H9 (cell line): ENCODE data around the gene OPRD1. TPM values are rescaled to one million over a fixed set of nuclear protein-coding genes. Genes with fewer than 3 reads are reported as not detected.

Experiments
- DNase-seq: peaks from one replicate; pipeline ENCODE4 v3.0.0-alpha.2; 2017
- H2AFZ ChIP-seq: one replicate; pipeline ENCODE4 v1.6.1; 2013; ENCODE audit warnings: mild to moderate bottlenecking, low read length, control low read depth, moderate library complexity
- H2AK5ac ChIP-seq: 2 replicates; pipeline ENCODE4 v1.6.1; 2013; ENCODE audit warnings: low read length, control low read depth, mixed read lengths; ENCODE audit not compliant: insufficient read length
- H2BK120ac ChIP-seq: one replicate; pipeline ENCODE4 v1.6.1; 2013; ENCODE audit warnings: low read depth, mild to moderate bottlenecking, low read length, control low read depth, inconsistent platforms; ENCODE audit not compliant: poor library complexity, severe bottlenecking
- H2BK12ac ChIP-seq: 2 replicates; pipeline ENCODE4 v1.6.1; 2013; ENCODE audit warnings: low read length, control low read depth, mixed read lengths, low read depth; ENCODE audit not compliant: insufficient read length
- H2BK15ac ChIP-seq: 2 replicates; pipeline ENCODE4 v1.6.1; 2013; ENCODE audit warnings: low read depth, low read length, control low read depth
- H2BK20ac ChIP-seq: one replicate; pipeline ENCODE4 v1.6.1; 2013; ENCODE audit warnings: low read depth, mild to moderate bottlenecking, low read length, control low read depth, inconsistent platforms; ENCODE audit not compliant: poor library complexity, severe bottlenecking
- H2BK5ac ChIP-seq: 2 replicates; pipeline ENCODE4 v1.6.1; 2013; ENCODE audit warnings: low read length, control low read depth, mixed read lengths; ENCODE audit not compliant: insufficient read length
- H3K14ac ChIP-seq: 2 replicates; pipeline ENCODE4 v1.6.1; 2013; ENCODE audit warnings: low read length, control low read depth; ENCODE audit not compliant: insufficient read depth
- H3K18ac ChIP-seq: 2 replicates; pipeline ENCODE4 v1.6.1; 2013; ENCODE audit warnings: low read depth, mild to moderate bottlenecking, mixed read lengths, low read length, control low read depth; ENCODE audit not compliant: insufficient read length
- H3K23ac ChIP-seq: 2 replicates; pipeline ENCODE4 v1.6.1; 2013; ENCODE audit warnings: low read length, control low read depth, mixed read lengths, low read depth; ENCODE audit not compliant: insufficient read length
- H3K23me2 ChIP-seq: 2 replicates; pipeline ENCODE4 v1.6.1; 2013; ENCODE audit warnings: low read depth, mild to moderate bottlenecking, mixed read lengths, low read length, control low read depth; ENCODE audit not compliant: insufficient read length, poor library complexity, severe bottlenecking
- H3K27ac ChIP-seq: 2 replicates; pipeline ENCODE4 v1.5.1; 2013; ENCODE audit warnings: low read length, control low read depth, mixed read lengths, low read depth; ENCODE audit not compliant: insufficient read length
- H3K27me3 ChIP-seq: 2 replicates; pipeline ENCODE4 v1.6.1; 2013; ENCODE audit warnings: low read length, control low read depth, inconsistent platforms; ENCODE audit not compliant: insufficient read depth
- H3K4ac ChIP-seq: 2 replicates; pipeline ENCODE4 v1.6.1; 2013; ENCODE audit warnings: low read depth, mild to moderate bottlenecking, control low read depth, inconsistent platforms, low read length, moderate library complexity
- H3K4me1 ChIP-seq: 2 replicates; pipeline ENCODE4 v1.6.1; 2013; ENCODE audit warnings: low read length, control low read depth, inconsistent platforms; ENCODE audit not compliant: insufficient read depth
- H3K4me2 ChIP-seq: 2 replicates; pipeline ENCODE4 v1.6.1; 2013; ENCODE audit warnings: low read length, control low read depth, mixed read lengths; ENCODE audit not compliant: insufficient read length, insufficient read depth
- H3K56ac ChIP-seq: 2 replicates; pipeline ENCODE4 v1.6.1; 2013; ENCODE audit warnings: low read depth, mild to moderate bottlenecking, mixed read lengths, low read length, control low read depth; ENCODE audit not compliant: insufficient read length
- H3K79me1 ChIP-seq: 2 replicates; pipeline ENCODE4 v1.6.1; 2013; ENCODE audit warnings: low read depth, mild to moderate bottlenecking, moderate library complexity, low read length, control low read depth, inconsistent platforms; ENCODE audit not compliant: insufficient read depth, poor library complexity, severe bottlenecking
- H3K79me2 ChIP-seq: 2 replicates; pipeline ENCODE4 v1.6.1; 2013; ENCODE audit warnings: low read length, control low read depth, inconsistent platforms; ENCODE audit not compliant: insufficient read depth
- H3K9ac ChIP-seq: 2 replicates; pipeline ENCODE4 v1.6.1; 2013; ENCODE audit warnings: low read length, control low read depth, mixed read lengths; ENCODE audit not compliant: insufficient read length; ENCODE audit errors: extremely low read depth
- H3K9me3 ChIP-seq: one replicate; pipeline ENCODE4 v1.6.1; 2013; ENCODE audit warnings: low read depth, low read length, inconsistent platforms; ENCODE audit not compliant: control insufficient read depth
- H3T11ph ChIP-seq: one replicate; pipeline ENCODE4 v1.6.1; 2013; ENCODE audit warnings: mild to moderate bottlenecking, low read length, control low read depth, inconsistent platforms
- H4K20me1 ChIP-seq: one replicate; pipeline ENCODE4 v1.6.1; 2013; ENCODE audit not compliant: control insufficient read depth, insufficient read length, insufficient read depth
- H4K5ac ChIP-seq: 2 replicates; pipeline ENCODE4 v1.6.1; 2013; ENCODE audit warnings: low read depth, mild to moderate bottlenecking, mixed read lengths, low read length, control low read depth; ENCODE audit not compliant: insufficient read length
- H4K8ac ChIP-seq: replicated peaks from 2 replicates; pipeline ENCODE4 v1.6.1; 2013; ENCODE audit warnings: low read length, control low read depth, mixed read lengths, low read depth; ENCODE audit not compliant: insufficient read length
- H4K91ac ChIP-seq: 2 replicates; pipeline ENCODE4 v1.6.1; 2013; ENCODE audit warnings: low read depth, mild to moderate bottlenecking, moderate library complexity, mixed read lengths, low read length, control low read depth; ENCODE audit not compliant: insufficient read length
- H3K27ac Mint-ChIP-seq, 3 experiments: 2 replicates in 2 of 3; 3 replicates in 1 of 3; pipeline ENCODE4 v1.8.0; 2020 to 2021; ENCODE audit warnings: mixed read lengths in 3 of 3, mild to moderate bottlenecking in 1 of 3, moderate library complexity in 1 of 3
- H3K27me3 Mint-ChIP-seq: 2 replicates; pipeline ENCODE4 v1.8.0; 2021; ENCODE audit warnings: low read depth, mild to moderate bottlenecking, moderate library complexity, mixed read lengths
- H3K36me3 Mint-ChIP-seq, 3 experiments: 2 replicates in 2 of 3; 3 replicates in 1 of 3; pipeline ENCODE4 v1.8.0; 2020 to 2021; ENCODE audit warnings: low read depth in 3 of 3, mixed read lengths in 3 of 3; ENCODE audit not compliant: insufficient read depth in 1 of 3
- H3K4me1 Mint-ChIP-seq, 2 experiments: 2 replicates each; pipeline ENCODE4 v1.8.0; 2020; ENCODE audit warnings: mixed read lengths in 2 of 2
- H3K4me3 Mint-ChIP-seq, 2 experiments: 2 replicates in 1 of 2; 3 replicates in 1 of 2; pipeline ENCODE4 v1.8.0; 2020 to 2021; ENCODE audit warnings: mild to moderate bottlenecking in 2 of 2, mixed read lengths in 2 of 2, moderate library complexity in 1 of 2
- H3K9me3 Mint-ChIP-seq, 2 experiments: 2 replicates in 1 of 2; 3 replicates in 1 of 2; pipeline ENCODE4 v1.8.0; 2020; ENCODE audit warnings: mild to moderate bottlenecking in 2 of 2, mixed read lengths in 2 of 2, moderate library complexity in 1 of 2
- WGBS: extraction: QIAGEN DNeasy Blood & Tissue Kit; methylation state at CpG from one replicate; pipeline ENCODE4 v1.1.7; 2013; ENCODE audit warnings: missing lambda C conversion rate, low lambda C conversion rate, mixed read lengths; ENCODE audit not compliant: insufficient read length; ENCODE audit errors: extremely low coverage; 5-methylcytosine and 5-hydroxymethylcytosine counted together
- total RNA-seq: library from RNA; stranded (reverse); gene quantifications from 2 replicates; pipeline ENCODE4 v1.2.1, GENCODE V29; 2021
- TF ChIP-seq, protein P1 (sequence below): fragments of 200-600 bp; sonication (generic); conservative IDR thresholded peaks from 3 replicates; pipeline ENCODE4 v1.8.0; 2021; ENCODE audit warnings: antibody characterized with exemption, mild to moderate bottlenecking

OPRD1 gene
- total RNA-seq, 1 experiment from 2014 or later: 1.8 TPM

DNA sequence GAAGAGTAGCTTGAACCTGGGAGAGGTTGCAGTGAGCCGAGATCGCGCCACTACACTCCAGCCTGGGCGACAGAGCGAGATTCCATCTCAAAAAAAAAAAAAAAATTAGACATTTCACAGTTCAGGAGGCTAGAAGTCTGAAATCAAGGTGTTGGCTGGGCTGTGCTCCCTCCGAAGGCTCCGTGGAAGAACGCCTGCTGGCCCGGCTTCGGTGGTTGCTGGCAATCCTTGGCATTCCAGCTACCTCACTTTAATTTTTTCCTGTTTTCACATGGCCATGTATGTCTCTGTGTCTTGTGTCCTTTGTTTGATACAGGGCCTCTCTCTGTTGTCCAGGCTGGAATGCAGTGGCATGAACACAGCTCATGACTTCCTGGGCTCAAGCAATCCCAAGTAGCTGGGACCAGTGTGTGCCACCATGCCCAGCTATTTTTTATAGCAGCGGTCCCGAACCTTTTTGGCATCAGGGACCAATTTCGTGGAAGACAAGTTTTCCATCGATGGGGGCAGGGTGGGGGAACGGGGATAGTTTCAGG lies 24.5 kb downstream of the OPRD1 start:
- Mint-ChIP-seq H3K9me3 (peaks cover 0 to 3% of the 10 kb centered on the region in 2 experiments; a peak in 1 of 5 replicates), H3K27me3 (no peaks in the 10 kb centered on the region), H3K4me1 (peaks cover 0 to 2% of the 10 kb centered on the region in 2 experiments; a peak in 2 of 4 replicates), H3K4me3 (no peak overlapping the region), H3K27ac (no peak overlapping the region), H3K36me3 (no peaks in the 10 kb centered on the region; a peak in 1 of 7 replicates)
- Histone ChIP-seq H3K23ac (no peak overlapping the region), H4K5ac (no peak overlapping the region), H3K18ac (no peak overlapping the region), H3K27ac (no peak overlapping the region), H2BK12ac (no peak overlapping the region), H2BK120ac (no peak overlapping the region), H3K4ac (no peak overlapping the region), H2BK20ac (no peak overlapping the region), H3K79me1 (no peaks in the 10 kb centered on the region), H3K14ac (no peak overlapping the region), H2BK15ac (no peak overlapping the region), H2BK5ac (no peak overlapping the region), H2AK5ac (no peak overlapping the region), H3K23me2 (no peaks in the 10 kb centered on the region), H3K56ac (no peak overlapping the region), H4K91ac (no peak overlapping the region), H3K4me1 (no peaks in the 10 kb centered on the region), H4K20me1 (no peaks in the 10 kb centered on the region), H3K27me3 (no peaks in the 10 kb centered on the region), H3K9me3 (no peaks in the 10 kb centered on the region), H3K79me2 (no peaks in the 10 kb centered on the region), H3K9ac (no peak overlapping the region), H2AFZ (no peak overlapping the region), H3K4me2 (no peak overlapping the region), H4K8ac (no peak overlapping the region), H3T11ph (no peak overlapping the region)
- WGBS: no CpG with 5 or more reads among the region's 15 CpGs
- DNase-seq: no peak
- TF ChIP-seq, protein P1, sequence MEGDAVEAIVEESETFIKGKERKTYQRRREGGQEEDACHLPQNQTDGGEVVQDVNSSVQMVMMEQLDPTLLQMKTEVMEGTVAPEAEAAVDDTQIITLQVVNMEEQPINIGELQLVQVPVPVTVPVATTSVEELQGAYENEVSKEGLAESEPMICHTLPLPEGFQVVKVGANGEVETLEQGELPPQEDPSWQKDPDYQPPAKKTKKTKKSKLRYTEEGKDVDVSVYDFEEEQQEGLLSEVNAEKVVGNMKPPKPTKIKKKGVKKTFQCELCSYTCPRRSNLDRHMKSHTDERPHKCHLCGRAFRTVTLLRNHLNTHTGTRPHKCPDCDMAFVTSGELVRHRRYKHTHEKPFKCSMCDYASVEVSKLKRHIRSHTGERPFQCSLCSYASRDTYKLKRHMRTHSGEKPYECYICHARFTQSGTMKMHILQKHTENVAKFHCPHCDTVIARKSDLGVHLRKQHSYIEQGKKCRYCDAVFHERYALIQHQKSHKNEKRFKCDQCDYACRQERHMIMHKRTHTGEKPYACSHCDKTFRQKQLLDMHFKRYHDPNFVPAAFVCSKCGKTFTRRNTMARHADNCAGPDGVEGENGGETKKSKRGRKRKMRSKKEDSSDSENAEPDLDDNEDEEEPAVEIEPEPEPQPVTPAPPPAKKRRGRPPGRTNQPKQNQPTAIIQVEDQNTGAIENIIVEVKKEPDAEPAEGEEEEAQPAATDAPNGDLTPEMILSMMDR: no peak
